ENCODE data around the gene AGBL2.

- no peak for TF ChIP-seq CTCF (IDR thresholded peaks at IDR 0.05)
- no peak for TF ChIP-seq POLR2A (IDR thresholded peaks at IDR 0.05)
Observed at GRCh38 chr11:47726878-47727514, 11.8 kb upstream of the AGBL2 start.
